SK-N-DZ (cell line): ENCODE measurements around the gene CTAG1B.
A peak's percentile ranks its signal among the peaks of the same experiment; 100 is the strongest.
"Not testable (repeated sequence)": the region's sequence is repeated elsewhere in the genome, so short reads cannot be mapped to it uniquely, and the experiment has no call there.

ENCODE experiments used
- DNase-seq: peaks from one replicate; pipeline ENCODE4 v3.0.0-alpha.2; 2015; ENCODE audit warnings: low spot score

CTAG1B gene

DNA sequence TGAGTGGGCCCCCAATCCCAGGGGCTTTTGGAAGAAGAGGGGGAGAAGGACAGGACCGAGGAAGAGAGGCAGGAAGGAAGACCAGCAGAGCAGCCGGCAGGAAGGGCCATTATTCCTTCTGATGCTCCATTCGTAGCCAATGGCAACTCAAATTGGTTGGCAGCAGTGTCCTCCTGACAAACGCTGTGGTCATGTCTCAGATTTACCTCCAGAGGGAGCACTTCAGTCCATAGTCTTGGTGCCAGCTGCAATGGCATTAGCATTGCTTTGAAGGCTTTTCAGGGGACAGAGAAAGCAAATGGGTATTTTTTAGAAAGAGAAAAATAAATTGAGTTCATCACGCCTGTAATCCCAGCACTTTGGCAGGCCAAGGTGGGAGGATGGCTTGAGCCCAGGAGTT, 9.9 kb upstream of the CTAG1B start:
- DNase-seq: not testable (repeated sequence)

DNA sequence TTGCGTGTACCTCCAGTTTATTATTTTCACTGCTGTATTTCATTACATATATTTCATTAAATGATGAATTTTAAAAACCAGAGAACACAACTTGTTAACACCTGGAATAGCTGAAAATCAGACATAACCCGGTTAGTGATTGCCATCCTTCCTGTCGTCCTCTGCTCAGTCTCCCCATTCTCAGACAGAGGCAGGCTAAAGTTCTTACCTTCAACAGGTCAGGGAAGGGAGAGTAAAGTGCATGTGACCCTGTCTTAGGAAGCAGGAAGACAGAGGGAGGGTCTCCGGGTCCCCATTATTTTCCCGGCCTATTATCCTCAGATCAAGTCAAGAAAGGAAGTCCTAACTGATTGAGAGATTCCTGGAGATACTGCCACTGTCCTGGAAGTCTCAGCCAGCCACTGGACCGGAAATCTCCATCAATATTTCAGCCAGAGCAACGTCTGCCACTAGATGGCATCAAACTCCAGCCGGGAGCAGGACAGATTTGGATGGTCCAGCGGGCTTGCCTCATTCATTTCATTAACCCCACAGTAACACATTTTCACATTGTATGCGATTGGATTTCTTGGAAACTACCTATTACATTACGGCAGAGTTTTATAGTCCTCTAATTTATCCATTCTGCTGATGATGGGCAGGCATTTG, 1.8 kb upstream of the CTAG1B start:
- not testable (repeated sequence) for DNase-seq

DNA sequence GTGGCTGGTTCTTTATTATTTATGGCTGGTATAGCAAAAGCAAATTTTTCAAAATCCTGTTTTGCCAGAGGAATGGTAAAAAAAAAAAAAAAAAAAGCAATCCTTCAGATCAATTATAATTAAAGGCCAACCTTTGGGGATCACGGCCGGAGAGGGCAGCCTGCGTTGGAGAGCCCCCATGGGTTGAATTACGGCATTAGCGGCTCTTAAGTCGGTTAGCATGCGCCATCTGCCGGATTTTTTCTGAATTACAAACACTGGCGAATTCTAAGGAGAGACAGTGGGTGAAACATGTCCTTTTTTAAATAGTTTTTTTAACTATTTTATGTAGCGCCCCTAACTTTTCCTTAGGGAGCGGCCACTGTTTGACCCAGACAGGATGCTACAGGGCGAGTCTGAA, 5.5 kb downstream of the CTAG1B start:
- not testable (repeated sequence) for DNase-seq

DNA sequence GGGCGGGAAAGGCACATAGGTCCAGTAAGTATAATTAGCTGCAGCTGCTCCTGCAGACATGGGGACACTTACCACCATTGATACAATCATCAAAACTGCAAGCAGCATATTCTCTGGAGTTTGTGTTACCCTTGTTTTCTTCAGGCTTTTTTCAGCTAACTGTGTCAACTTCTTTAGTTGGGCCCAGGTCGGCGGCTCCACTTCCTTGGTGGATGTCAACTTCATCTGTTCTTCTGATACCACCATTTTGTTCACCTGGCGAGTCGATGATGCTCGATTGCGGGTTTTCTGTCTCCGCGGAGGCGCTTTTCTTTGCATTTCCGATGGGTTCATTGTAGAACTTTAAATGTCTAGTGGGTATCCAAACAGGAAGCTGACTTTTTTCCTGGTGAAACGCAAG, 7.9 kb downstream of the CTAG1B start:
- DNase-seq: not testable (repeated sequence)

DNA sequence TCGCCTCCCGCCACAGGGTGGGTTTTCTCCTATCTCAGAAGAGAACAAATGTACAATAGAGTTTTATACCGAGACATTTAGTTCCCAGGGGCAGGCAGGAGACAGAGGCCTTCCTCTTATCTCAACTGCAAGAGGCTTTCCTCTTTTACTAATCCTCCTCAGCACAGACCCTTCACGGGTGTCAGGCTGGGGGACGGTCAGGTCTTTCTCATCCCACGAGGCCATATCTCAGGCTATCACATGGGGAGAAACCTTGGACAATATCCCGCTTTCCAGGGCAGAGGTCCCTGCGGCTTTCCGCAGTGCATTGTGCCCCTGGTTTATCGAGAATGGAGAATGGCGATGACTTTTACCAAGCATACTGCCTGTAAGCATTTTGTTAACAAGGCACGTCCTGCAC, 10.3 kb downstream of the CTAG1B start:
- not testable (repeated sequence) for DNase-seq

DNA sequence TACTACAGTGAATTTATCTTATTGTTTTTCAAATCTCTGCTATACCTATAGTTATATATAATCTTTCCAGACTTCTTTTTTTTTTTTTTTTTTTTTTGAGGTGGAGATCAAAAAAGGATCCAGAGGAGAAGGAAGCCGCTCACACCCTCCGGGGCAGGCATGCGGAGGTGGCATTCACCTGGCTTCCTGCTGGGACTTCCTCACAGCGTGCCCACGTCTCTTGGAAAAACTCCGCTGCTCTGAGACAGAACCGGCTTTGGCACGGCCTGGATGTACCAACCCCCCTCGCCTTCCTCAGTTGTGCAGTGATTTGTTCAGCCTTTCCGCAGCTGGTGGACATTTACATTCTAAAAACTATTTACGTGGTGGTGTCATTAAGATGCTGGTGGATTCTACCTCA, 11.1 kb downstream of the CTAG1B start:
- DNase-seq: not testable (repeated sequence)

DNA sequence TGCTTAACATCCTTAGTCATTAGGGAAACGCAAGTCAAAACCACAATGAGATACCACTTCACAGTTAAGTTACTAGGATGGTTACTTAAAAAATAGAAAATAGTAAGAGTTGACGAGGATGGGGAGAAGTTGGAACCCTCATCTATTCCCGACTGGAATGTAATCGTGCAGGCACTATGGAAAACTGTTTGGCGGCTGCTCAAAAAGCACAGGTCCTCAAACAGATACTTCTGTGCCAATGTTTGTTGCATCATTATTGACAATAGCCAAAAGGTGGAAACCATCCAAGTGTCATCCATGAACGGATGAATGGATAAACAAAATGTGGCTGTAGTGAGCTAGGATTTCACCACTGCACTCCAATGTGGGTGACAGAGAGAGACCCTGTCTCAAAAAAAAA, 11.7 kb downstream of the CTAG1B start:
- no peak for DNase-seq

DNA sequence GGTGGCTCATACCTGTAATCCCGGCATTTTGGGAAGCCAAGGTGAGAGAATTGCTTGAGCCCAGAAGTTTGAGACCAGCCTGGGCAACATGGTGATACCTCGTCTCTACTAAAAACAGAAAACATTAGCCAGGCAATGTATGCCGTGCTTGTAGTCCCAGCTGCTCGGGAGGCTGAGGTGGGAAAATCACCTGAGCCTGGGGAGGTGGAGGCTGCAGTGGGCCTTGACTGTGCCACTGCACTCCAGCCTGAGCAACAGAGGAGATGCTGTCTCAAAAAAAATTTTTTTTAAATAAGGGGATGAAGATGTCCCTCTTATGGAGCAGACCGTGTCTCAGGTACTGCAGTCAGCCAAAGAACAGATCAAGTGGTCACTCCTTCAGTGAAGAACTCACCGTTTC, 13.5 kb downstream of the CTAG1B start:
- DNase-seq: no peak

DNA sequence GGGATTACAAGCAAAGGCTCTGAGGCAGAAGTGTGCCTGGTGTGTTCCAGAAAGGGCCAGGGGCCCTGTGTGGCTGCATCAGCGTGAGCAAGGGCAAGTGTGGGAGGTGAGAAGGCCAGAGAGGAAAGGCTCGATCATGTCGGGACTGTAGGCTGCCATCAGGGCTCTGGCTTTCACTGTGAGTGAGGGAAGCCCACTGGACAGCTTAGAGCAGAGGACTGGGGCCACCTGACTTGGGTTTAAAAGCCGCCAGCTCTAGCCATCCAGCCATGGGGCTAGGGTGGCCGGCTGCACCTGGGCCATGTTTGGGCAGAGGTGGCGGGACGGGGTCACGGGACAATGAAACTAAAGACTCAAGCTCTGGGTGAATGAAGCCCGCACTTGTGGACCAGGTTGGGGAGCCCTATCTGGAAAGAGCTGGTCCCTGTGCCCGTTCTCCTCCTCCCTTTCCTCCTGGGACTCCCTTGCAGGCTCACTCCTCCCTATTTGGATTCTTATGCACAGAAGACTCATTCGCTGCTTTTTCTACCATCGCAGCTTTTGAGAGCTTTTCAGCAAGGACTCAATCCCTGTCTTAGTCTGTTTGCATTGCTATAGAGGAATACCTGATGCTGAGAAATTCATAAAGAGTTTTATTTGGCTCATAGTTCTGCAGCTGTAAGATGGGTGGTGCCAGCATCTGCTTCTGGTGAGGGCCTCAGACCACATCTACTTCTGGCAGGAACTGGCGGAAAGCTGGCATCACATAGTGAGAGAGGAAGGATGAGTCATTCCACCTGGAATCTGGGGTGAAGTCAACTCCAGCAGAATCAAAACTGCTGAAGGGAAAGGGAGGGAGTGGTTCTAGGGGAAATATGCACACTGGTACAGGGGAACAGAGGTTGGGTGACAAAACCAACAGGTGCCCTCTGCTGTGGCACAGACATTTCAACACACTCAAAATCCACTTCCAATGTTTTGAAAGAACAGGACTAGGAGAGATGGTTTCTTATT, 15.3 kb downstream of the CTAG1B start:
- no peak for DNase-seq

DNA sequence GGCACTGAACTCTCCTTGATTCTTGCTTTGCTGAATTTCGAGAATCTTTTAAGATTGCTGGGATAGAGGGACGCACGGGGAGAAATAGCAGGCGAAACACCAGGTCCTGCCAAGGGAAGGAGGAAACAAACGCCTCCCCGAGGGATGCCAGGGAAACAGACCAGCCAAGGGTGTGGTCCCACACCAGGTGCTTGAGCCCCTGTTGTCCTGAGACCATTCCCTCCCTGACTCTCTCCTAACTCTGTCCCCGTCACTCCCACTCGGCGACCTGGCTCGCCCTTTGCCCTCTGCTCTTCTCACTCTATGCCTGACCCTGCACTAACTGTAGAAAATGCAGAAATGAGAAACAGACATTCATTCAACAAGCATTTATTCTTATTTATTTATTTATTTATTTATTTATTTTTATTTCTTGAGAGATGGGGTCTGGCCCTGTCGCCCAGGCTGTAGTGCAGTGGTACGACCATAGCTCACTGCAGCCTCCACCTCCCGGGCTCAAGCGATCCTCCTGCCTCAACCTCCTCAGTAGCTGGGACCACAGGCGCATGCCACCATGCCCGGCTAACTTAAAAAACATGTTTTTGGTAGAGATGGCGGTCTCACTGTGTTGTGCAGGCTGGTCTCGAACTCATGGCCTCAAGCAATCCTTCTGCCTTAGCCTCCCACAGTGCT, 16.2 kb downstream of the CTAG1B start:
- no peak for DNase-seq

DNA sequence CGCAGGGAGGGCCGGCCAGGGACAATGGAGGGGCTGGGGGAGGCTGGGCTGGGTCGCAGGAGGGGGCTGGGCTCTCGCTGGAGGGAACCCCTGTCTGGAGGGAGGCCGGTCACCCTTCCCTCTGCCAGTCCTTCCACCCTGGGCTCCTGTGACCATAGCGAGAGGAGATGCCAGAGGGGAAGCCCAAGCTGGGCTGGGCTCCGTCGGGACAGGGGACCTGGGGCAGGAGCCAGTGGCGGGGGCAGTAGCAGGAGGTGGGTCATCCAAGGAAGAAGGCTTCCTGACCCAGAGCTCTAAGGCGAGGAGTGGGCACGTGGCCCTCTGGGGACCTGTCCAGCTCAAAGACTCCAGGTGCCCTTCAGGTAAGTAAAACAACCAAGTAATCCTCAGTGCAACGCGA, 16.9 kb downstream of the CTAG1B start:
- DNase-seq: no peak

DNA sequence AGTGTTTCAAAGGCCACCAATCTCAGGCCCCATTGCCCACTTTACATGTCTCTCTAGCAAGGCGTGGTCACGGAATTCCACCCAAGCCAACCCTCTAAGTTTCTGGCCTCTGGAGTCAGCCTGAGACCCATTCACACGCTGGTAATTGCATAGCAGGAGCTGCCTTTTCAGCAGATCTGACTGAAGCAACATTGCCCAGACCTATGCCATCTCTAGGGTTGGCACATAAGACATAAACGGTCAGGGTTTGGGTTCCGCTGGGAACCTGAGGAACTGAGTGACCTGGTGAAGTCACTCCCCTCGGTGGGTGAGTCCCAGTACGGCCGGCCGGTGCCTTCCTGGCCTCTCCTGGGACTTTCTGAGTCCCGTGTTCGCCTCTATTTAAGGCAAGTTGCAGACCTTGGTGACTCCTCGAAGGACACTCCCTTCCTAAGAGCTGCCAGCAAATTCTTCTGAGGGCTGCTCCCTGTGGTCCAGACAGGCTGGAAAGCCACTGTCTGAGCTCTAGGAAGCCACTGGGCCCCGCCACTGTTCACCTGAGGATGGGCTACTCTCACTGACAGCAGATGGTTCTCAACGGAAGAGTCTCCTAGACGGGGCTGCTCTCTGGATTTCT, 18.2 kb downstream of the CTAG1B start:
- DNase-seq: no peak

DNA sequence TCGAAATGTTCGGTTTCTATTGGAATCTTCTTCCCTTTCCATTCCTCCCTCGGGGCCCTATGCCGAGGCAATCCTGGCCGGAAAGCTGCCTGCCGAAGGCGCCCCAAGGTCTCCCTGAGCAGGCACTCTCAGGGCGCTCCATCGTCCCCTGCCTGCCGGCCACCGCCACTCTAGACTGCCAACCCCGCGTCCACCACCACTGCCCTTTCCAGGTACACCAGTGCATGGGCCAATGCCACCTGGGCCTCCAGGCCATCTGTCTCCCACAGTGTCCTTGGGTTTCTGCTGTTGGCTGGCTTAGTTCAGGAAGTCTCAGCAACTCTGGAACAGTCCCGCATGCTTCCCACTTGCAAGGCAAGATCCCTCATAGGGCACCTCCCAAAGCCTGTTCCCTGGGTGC, 19.6 kb downstream of the CTAG1B start:
- DNase-seq: no peak

DNA sequence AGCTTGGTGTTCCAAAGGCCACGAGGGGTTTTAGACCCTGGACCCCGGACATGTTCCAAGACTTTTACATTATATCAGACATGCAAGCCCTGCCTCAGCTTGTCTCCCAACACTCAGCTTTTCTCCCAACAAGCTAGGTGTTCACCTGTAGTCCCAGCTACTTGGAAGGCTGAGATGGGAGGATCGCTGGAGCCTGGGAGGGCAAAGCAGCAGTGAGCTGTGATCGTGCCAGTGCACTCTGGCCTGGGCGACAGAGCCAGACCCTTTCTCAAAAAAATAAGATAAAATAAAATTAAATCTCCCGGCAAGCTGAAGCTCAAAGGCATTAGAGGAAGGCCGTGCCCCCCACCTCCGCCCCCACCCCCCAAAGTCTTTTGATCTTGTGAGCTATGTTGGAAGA, 20.4 kb downstream of the CTAG1B start:
- DNase-seq: peak; percentile 26

DNA sequence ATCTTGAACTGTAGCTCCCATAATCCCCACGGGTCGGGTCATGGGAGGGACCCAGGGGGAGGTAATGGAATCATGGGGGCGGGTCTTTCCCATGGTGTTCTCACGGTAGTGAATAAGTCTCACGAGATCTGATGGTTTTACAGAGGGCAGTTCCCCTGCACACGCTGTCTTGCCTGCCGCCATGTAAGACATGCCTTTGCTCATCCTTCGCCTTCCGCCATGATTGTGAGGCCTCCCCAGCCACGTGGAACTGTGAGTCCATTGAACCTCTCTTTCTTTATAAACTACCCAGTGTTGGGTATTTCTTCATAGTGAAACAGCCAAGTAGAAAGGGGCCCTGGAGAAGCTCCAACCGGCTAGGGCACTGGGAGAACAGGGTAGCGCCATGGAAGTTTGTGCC, 21.9 kb downstream of the CTAG1B start:
- no peak for DNase-seq

DNA sequence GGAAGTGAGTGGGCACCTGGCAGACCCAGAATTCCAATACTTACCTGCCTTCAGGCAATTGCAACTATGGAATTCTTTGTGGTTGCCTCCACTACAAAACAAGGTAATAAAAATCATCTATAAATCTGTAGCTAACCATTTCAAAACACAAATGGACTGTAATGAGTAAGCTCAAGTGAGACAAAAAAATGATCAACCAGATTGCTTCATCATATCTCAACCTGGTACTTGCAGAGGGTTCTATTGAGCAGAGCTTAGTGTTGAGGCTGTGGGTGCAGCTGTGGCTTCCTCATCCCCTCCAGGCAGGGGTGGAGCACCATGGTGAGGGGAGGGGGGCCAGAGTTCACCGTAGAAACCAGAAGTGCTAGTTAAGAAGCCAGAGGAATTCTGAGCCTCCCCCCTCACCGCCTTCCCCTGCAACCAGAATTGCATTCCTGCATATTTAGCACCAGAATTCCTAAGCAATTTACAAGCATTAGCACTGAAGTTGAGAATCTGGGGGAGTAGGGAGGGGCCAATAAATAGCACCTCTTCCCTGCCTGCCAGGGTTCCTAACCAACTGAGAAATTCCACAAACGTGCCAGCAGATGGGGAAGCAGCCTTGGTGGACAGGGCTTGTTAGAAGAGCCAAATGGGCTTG, 22.7 kb downstream of the CTAG1B start:
- DNase-seq: no peak

DNA sequence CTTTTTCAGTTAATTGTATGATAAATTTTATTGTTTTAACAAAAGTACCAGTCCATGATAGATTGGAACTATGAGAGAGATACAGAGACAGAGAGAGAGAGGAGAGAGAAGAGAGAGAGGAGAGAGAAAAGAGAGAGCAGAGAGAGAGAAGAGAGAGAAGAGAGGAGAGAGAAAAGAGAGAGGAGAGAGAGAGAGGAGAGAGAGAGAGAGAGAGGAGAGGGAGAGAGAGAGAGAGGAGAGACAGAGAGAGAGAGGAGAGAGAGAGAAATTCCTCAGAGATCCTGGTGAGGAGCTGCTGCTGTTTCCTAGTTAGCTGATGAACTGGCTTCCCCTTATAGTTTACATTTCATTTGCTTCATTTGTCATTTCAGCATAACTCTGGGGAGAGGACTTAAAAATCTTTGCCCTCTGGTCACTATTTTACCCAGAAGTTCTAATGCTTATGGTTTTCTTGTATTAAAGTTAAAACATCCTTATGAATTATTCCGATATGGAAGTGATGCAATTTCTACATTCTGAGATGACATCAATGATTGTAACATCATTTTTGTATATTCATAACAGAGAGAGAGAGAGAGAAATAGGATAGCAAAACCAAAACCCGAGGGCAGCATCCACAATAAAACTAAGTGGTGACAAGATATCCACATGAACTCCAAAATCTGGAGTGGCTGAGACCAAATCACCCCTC, 23.4 kb downstream of the CTAG1B start:
- DNase-seq: no peak

DNA sequence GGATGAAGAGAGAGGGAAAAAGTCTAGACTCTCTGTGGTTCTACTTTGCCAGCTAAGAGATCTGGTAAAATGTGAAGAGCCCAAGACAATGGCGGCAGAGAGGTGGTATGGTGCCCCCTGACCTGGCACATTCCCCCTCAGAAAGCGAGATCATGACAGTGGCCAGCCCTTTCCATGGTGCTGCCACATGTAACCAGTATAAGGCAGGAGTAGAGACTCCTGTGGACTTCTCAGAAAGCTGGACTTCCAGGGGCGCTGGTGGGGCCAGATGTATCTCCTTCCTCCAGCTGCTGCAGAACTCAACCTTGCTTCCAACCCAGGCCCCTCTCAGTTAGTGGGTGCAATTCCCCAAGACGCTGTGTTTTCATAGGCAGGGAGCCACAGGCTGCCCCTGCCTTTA, 24.6 kb downstream of the CTAG1B start:
- DNase-seq: no peak

DNA sequence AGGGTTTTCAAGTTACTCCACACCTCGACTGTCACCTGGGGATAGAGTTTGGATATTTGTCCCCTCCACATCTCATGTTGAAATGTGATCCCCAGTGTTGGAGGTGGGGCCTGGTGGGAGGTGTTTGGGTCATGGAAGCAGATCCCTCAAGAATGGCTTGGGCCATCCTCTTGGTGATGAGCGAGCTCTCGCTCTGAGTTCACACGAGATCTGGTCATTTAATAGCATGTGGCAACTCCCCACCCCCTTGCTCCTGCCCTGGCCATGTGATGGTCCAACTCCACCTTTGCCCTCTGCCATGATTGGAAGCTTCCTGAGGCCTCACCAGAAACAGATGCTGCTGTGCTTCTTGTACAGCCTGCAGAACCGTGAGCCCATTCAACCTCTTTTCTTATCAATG, 25.9 kb downstream of the CTAG1B start:
- DNase-seq: no peak

DNA sequence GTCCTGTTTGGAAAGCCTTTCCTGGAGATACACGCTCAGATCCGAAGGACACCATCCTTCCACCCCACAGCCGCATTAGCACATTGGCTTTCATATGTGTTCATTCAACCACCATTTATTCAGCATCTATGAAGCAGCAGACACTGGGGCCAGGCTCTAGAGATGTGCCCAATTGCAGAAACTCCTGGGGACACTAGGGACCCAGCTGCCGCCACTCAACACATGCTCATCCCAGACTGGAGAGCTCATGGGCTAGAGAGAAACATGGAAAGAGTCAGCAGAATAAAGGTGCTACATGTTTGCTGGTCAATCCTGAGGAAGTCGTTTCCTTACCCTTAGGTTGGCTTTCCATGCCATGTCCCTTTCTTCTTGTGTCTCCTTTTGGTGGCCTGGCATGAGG, 26.6 kb downstream of the CTAG1B start:
- DNase-seq: no peak

DNA sequence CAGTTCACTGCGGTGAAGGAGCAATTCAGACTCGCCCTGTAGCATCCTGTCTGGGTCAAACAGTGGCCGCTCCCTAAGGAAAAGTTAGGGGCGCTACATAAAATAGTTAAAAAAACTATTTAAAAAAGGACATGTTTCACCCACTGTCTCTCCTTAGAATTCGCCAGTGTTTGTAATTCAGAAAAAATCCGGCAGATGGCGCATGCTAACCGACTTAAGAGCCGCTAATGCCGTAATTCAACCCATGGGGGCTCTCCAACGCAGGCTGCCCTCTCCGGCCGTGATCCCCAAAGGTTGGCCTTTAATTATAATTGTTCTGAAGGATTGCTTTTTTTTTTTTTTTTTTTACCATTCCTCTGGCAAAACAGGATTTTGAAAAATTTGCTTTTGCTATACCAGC, 28.7 kb downstream of the CTAG1B start:
- not testable (repeated sequence) for DNase-seq
